Measurements from ENCODE around the gene GH2.
"Not testable (repeated sequence)": the region's sequence is repeated elsewhere in the genome, so short reads cannot be mapped to it uniquely, and the experiment has no call there.

Gene GH2

GRCh38 chr17:63911041-63911635 is 29.4 kb upstream of the GH2 start, which contains the start of gene CSHL1:
TSS of gene CSHL1 (minus strand) at chr17:63911258. CDS start at chr17:63911196, 62 bp downstream.
- no peak for DNase-seq (ENCODE audit: low read depth)

DNA sequence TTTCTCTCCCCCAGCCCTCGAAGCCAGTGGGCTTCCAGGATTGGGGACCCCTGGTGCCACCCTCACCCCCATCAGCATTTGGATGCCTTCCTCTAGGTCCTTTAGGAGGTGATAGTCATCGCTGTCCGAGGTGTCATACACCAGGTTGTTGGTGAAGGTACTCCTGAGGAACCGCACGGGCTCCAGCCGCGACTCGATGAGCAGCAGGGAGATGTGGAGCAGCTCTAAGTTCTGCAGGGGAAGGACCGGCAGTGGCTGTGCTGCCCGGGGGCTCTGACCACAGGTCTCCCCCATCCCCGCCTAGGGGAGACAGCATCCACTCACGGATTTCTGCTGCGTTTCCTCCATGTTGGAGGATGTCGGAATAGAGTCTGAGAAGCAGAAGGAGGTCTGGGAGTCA is 28.4 kb upstream of the GH2 start:
- DNase-seq (ENCODE audit: low read depth), result no peak

DNA sequence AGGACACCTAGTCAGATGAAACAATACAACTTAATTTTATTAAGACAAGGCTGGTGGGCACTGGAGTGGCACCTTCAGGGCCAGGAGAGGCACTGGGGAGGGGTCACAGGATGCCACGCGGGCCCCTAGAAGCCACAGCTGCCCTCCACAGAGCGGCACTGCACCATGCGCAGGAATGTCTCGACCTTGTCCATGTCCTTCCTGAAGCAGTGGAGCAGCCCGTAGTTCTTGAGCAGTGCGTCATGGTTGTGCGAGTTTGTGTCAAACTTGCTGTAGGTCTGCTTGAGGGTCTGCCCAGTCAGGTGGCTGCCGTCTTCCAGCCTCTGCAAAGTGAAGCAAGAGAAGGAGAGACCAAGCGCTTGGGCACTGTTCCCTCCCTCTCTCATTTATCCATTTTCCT is 27.8 kb upstream of the GH2 start:
- DNase-seq (ENCODE audit: low read depth), result not testable (repeated sequence)

- not testable (repeated sequence) for DNase-seq (ENCODE audit: low read depth)
Observed at GRCh38 chr17:63907161-63907778, 25.5 kb upstream of the GH2 start.

- not testable (repeated sequence) for DNase-seq (ENCODE audit: low read depth)
Observed at GRCh38 chr17:63904796-63905195, 23.1 kb upstream of the GH2 start.

DNA sequence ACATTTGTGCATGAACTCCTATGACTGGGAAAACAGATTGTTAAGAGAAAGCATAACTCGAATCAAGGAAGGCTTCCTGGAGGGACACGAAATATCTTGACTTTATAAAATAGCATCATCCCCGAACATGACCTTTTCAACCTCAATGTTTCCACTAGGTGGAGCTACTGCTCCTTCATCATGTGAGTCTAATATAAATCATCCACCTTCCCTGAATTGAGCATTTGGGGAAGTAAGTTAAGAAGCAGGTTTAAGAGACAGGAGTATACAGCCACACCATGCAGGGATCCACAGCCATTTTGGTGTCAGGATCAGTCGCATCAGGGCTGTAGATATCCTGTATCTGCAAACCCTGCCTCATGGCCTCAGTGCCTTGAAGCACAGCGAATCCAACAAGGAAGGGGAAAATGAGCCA is 22.1 kb upstream of the GH2 start:
- not testable (repeated sequence) for DNase-seq (ENCODE audit: low read depth)

- DNase-seq (ENCODE audit: low read depth), result not testable (repeated sequence)
Observed at GRCh38 chr17:63901971-63902370, 20.2 kb upstream of the GH2 start.

DNA sequence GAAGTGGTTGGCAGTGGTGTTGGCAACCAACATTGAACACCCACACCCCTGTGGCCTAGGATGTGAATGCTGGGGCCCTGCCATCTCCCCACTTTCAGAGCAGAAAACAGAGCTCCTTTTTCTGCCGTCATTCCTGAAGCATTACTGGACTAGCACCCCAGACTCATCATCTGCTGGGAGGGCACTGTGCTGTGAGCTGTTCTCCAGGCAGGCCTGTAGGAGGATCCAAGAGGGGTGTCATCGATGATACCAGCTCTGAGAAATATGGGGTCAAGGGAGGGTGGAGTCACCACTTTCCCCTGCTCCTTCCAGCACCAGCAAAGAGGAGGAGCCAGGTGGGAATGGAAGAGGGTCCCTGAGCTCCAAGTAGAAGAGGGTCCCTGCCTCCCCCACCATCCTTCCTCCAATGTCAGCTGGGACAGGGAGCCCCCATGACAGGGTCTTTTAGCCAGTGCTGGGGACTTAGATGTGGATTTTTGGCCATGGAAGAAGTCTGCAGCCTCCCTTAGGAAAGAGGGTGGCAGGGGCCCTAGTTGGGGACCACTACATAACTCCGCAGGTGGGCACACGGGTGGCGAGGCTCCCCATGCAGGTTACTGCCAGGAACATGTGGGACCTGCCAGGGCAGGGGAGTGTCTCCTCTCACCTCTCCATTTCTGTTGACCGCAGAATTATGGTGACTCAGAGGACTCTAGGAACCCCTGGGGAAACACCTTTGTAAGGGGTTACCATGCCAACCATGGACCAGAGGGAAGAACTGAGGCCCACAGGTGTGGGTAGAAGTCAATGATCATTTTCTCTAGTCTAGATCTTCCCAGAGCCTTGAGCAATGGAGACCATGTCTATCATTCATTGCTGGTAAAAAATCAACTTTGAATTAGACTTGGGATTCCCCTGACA is 17.4 kb upstream of the GH2 start:
- DNase-seq (ENCODE audit: low read depth), result not testable (repeated sequence)

DNA sequence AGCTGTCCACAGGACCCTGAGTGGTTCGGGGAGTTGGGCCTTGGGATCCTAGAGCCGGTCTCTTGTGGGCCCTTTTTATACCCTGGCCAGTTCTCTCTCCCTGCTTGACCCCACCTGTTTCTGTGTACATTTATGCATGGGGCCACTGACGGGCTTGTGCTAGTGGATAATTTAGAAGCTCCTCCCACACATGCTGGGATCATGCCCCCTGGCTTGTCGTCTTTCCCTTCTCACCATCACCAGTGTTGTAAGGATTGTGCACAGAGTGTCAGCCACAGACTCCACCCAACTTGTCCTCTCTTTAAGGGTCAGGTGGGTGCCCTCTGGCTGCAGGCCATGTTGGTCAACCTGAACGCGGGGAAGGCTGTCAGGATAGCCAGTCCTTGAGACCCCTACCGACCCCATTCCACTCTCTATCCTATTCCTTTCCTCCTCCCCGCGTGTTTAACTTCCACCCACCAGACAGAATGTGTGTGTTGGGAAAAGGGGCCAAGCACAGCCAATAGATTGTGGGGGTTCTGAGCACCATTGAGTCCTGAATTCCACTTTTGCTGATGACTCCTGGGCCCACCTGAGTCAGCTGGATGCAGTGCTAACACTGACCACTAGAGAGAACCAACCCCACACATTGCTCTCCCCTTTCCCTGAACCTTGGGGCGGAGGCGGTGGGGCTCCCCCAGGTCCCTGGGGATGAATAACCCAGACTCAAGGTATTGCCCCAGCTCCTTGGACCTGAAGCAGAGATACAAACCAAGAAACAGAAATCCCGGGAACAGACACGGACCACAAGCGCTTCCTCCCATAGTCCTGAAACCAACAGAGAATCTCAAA is 15.0 kb upstream of the GH2 start, which contains the start of gene CSH1:
Gene CSH1 (minus strand): TSS at position 51 of the 831 bp plus-strand sequence. CDS start 63 bp downstream, outside the sequence.
- not testable (repeated sequence) for DNase-seq (ENCODE audit: low read depth)

DNA sequence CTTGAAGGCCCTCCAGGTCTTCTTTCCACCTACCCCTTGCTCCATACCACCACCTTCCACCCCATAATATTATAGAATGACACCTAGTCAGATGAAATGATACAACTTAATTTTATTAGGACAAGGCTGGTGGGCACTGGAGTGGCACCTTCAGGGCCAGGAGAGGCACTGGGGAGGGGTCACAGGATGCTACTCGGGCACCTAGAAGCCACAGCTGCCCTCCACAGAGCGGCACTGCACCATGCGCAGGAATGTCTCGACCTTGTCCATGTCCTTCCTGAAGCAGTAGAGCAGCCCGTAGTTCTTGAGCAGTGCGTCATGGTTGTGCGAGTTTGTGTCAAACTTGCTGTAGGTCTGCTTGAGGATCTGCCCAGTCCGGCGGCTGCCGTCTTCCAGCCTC is 13.1 kb upstream of the GH2 start:
- DNase-seq (ENCODE audit: low read depth), result not testable (repeated sequence)

DNA sequence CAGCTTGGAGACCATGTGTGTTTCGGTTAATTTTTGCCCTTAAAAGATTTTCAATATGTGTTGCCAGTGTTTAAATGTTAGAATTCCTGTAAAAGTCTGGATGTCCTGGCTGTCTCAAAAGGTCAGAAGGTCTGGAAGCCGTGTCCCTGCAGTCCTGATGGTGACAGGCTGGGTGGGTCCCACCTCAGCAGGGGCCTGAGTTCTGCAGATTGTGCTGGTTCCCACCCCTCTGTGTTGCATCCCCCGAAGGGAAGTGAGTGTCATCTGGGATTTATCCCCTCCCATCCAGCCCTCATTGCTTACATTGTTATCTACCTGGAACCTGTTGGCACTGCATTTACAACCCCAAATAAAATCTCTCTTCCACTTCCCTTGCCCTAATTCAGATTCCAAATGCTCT is 12.3 kb upstream of the GH2 start:
- DNase-seq (ENCODE audit: low read depth), result not testable (repeated sequence)

DNA sequence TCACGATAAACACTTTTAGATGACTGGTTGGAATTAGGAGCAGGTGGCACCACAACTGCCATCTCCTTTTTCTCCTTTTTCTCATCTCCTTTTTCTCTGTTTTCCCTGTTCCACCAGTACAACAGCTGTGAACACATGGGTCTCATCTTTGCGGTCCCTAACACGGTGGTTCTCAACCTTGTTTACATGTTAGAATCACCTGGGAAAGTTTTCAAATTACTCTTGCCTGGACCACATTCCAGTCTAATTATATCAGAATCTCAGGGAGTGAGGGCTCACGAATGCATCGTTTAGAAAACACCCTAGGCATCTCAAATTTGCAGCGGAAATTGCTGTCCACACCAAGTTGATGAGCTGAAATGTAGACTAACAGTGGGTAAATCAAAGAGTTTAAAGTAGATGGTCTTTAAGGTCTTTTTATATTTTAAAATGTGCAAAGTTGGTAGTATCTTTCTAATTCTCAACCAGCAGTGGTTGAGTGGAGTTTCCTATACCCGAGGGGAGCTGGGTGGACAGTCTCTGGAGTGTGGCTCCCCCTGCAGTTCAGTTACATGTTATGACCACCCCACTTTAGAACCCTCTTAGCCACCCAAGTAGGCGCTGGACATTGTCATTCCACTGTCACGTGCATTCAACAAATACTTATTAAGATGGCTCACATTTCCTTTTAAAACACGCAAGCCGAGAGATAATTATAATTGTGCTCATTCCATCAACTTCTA is 10.7 kb upstream of the GH2 start:
- not testable (repeated sequence) for DNase-seq (ENCODE audit: low read depth)

- DNase-seq (ENCODE audit: low read depth), result peak; percentile 13
Observed at GRCh38 chr17:63889026-63889848, 7.5 kb upstream of the GH2 start.

DNA sequence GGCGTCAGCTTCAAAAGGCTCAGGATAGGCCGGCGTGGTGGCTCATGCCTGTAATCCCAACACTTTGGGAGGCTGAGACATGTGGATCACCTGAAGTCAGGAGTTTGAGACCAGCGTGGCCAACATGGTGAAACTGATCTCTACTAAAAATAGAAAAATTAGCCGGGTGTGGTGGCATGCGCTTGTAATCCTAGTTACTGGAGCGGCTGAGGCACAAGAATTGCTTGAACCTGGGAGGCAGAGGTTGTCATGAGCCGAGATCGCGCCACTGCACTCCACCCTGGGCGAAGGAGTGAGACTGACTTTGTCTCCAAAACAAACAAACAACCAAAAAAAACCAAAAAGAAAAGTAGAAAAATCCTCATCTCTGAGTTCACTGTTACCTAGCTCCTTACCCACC is 3.4 kb upstream of the GH2 start:
- not testable (repeated sequence) for DNase-seq (ENCODE audit: low read depth)

DNA sequence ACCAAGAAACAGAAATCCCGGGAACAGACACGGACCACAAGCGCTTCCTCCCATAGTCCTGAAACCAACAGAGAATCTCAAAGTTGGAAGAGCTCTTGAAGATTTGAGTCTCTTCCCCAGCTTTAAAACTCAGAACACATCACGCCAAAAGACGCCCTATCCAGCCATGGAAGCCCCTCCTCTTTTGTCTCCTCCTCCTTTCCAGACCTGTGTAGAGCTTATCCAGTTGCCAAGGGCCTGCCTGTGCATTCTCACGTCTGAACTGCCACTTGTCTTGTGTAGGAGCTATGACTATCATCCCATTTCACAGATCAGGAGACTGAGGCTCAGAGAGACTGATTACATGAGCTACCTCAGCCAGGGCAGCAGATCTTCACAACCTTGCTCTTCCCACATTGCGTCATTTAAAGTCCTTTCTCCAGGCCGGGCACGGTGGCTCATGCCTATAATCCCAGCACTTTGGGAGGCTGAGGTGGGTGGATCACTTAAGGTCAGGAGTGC is 932 bp upstream of the GH2 start:
- not testable (repeated sequence) for DNase-seq (ENCODE audit: low read depth)

- DNase-seq (ENCODE audit: low read depth), result not testable (repeated sequence)
Observed at GRCh38 chr17:63881337-63881736, 407 bp downstream of the GH2 start.

GRCh38 chr17:63880706-63881105 is 1.0 kb downstream of the GH2 start:
- no peak for DNase-seq (ENCODE audit: low read depth)

DNA sequence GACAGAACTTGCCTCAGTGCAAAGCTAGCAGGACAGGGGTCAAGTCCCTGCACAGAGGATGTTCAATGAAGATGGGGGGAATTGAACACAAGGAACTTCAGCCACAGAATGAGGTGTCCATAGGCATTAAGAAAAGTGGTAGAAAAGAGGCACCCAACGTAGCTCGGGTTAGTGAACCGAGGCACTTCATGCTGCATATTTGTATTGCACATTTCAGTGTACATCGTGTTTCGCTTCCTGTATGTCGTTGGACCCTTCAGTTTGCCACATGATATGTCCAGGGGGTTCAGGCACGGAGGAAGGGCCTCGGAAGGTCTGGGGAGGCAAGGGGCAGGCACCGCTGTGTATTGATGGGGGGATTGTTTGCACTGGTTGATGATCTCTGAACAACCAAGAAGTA is 3.3 kb downstream of the GH2 start:
- DNase-seq (ENCODE audit: low read depth), result not testable (repeated sequence)

- DNase-seq (ENCODE audit: low read depth), result not testable (repeated sequence)
Observed at GRCh38 chr17:63874693-63875092, 7.1 kb downstream of the GH2 start.

- not testable (repeated sequence) for DNase-seq (ENCODE audit: low read depth)
Observed at GRCh38 chr17:63874061-63874626, 7.6 kb downstream of the GH2 start.

Data from activated T-cell treated with anti-CD3 and anti-CD28 coated beads for 24 hours (primary cell).